MCF 10A (cell line): ENCODE results near the gene APOBEC2. TPM values are rescaled to one million over a fixed set of nuclear protein-coding genes. Genes with fewer than 3 reads are reported as not detected.

Experiments used
- BruUV-seq: library from RNA; stranded (reverse); fragments of 400-500 nt; replicated peaks from 2 replicates; lab custom pipeline; 2021; lab: Mats Ljungman, UMichigan
- CTCF ChIA-PET: fragments of 300-600 bp; sonication (Branson Sonifier 250); formaldehyde crosslinking; extraction: SDS; loops from one replicate; lab custom pipeline; 2021; ENCODE audit warnings: antibody characterized with exemption, inconsistent platforms; lab: Yijun Ruan, JAX
- POLR2A ChIA-PET: fragments of 300-600, 350-650 bp; sonication (Branson Sonifier 250); formaldehyde crosslinking; extraction: SDS; loops from one replicate; lab custom pipeline; 2020; ENCODE audit warnings: antibody characterized with exemption, inconsistent platforms; lab: Yijun Ruan, JAX
- DNase-seq: peaks from one replicate; pipeline ENCODE4 v3.0.0-alpha.2; 2018; ENCODE audit not compliant: unreplicated experiment
- H3K27ac Mint-ChIP-seq: one replicate; pipeline ENCODE4 v1.8.0; 2022; ENCODE audit warnings: mild to moderate bottlenecking, low read depth, mixed read lengths; ENCODE audit not compliant: unreplicated experiment
- H3K27me3 Mint-ChIP-seq: one replicate; pipeline ENCODE4 v1.8.0; 2022; ENCODE audit warnings: mixed read lengths; ENCODE audit not compliant: insufficient read depth, unreplicated experiment
- H3K36me3 Mint-ChIP-seq: one replicate; pipeline ENCODE4 v1.8.0; 2022; ENCODE audit warnings: mild to moderate bottlenecking, moderate library complexity, mixed read lengths; ENCODE audit not compliant: insufficient read depth, unreplicated experiment
- H3K4me1 Mint-ChIP-seq: one replicate; pipeline ENCODE4 v1.8.0; 2022; ENCODE audit warnings: mixed read lengths; ENCODE audit not compliant: insufficient read depth, unreplicated experiment
- H3K4me3 Mint-ChIP-seq: one replicate; pipeline ENCODE4 v1.8.0; 2022; ENCODE audit warnings: mild to moderate bottlenecking, moderate library complexity, mixed read lengths; ENCODE audit not compliant: unreplicated experiment
- H3K9me3 Mint-ChIP-seq: one replicate; pipeline ENCODE4 v1.8.0; 2022; ENCODE audit warnings: mixed read lengths; ENCODE audit not compliant: unreplicated experiment
- CTCF ChIP-seq: fragments of 200-600 bp; IDR thresholded peaks from one replicate; pipeline ENCODE4 v1.8.0; 2022; ENCODE audit warnings: antibody characterized with exemption, mild to moderate bottlenecking; ENCODE audit not compliant: unreplicated experiment
- intact Hi-C: fragments of 100-400 bp; cut with micrococcal nuclease; formaldehyde crosslinking; loops from 2 replicates; pipeline ENCODE4 v1.14.1; 2022
- total RNA-seq: library from RNA; stranded (reverse); gene quantifications from 2 replicates; pipeline ENCODE4 v1.2.3, GENCODE V29; 2022

The APOBEC2 gene
- total RNA-seq, 1 experiment from 2014 or later: not detected

GRCh38 chr6:41050536-41050935 lies 2.5 kb upstream of the APOBEC2 start:
- no TSS peak for BruUV-seq
- no peak for DNase-seq
- intact Hi-C loops: no loop called here
- ChIA-PET POLR2A (no interaction called here), CTCF (interaction anchor here (0.6 to 2.8 kb wide), 4 partner anchors 11 to 1703 kb away, joined by 4 to 13 read pairs (median 6); partner anchors contain the start of gene UNC5CL)
- Mint-ChIP-seq H3K4me1 (no peaks in the 10 kb centered on the region), H3K9me3 (no peaks in the 10 kb centered on the region), H3K36me3 (no peaks in the 10 kb centered on the region), H3K27ac (no peak overlapping the region), H3K4me3 (no peak overlapping the region), H3K27me3 (no peaks in the 10 kb centered on the region)
- no peak for TF ChIP-seq CTCF

- no peaks in the 10 kb centered on the region for H3K9me3 Mint-ChIP-seq
- H3K4me3 Mint-ChIP-seq: no peak overlapping the region
- intact Hi-C loops: no loop called here
- no peak overlapping the region for H3K27ac Mint-ChIP-seq
- no peak for TF ChIP-seq CTCF
- ChIA-PET POLR2A (no interaction called here), CTCF (interaction anchor here (0.9 to 2.0 kb wide), 2 partner anchors 12 to 16 kb away, joined by 3 to 5 read pairs; no protein-coding TSS in a partner anchor)
- no peaks in the 10 kb centered on the region for H3K36me3 Mint-ChIP-seq
- no TSS peak for BruUV-seq
- H3K4me1 Mint-ChIP-seq: no peaks in the 10 kb centered on the region
- no peak for DNase-seq
- H3K27me3 Mint-ChIP-seq: no peaks in the 10 kb centered on the region
Observed at GRCh38 chr6:41051873-41052272, 1.1 kb upstream of the APOBEC2 start.

GRCh38 chr6:41054511-41054910 lies 1.5 kb downstream of the APOBEC2 start:
- H3K27ac Mint-ChIP-seq: no peak overlapping the region

GRCh38 chr6:41055149-41055548 lies 2.1 kb downstream of the APOBEC2 start:
- Mint-ChIP-seq H3K27me3 (no peaks in the 10 kb centered on the region), H3K27ac (no peak overlapping the region), H3K9me3 (no peaks in the 10 kb centered on the region), H3K4me1 (peaks cover 4% of the 10 kb centered on the region), H3K4me3 (no peak overlapping the region), H3K36me3 (no peaks in the 10 kb centered on the region)
- DNase-seq: no peak
- BruUV-seq: no TSS peak
- POLR2A ChIA-PET: interaction anchor here (0.9 to 1.6 kb wide), 4 partner anchors 16 to 33 kb away, joined by 3 to 7 read pairs (median 4); partner anchors contain the start of genes NFYA and OARD1
- CTCF ChIA-PET: interaction anchor here (0.5 to 4.5 kb wide), 5 partner anchors 9 to 402 kb away, joined by 3 to 38 read pairs (median 4); partner anchors contain the start of gene UNC5CL
- no peak for TF ChIP-seq CTCF
- intact Hi-C loops: no loop called here

More at GRCh38 chr6:41054511-41054910, 1.5 kb downstream of the APOBEC2 start:
- Mint-ChIP-seq H3K4me1 (no peaks in the 10 kb centered on the region), H3K27me3 (no peaks in the 10 kb centered on the region), H3K4me3 (no peak overlapping the region), H3K36me3 (no peaks in the 10 kb centered on the region), H3K9me3 (no peaks in the 10 kb centered on the region)
- ChIA-PET POLR2A (interaction anchor here (1.4 to 1.6 kb wide), 2 partner anchors 8 to 17 kb away, joined by 6 to 7 read pairs; no protein-coding TSS in a partner anchor), CTCF (interaction anchor here (0.5 to 4.5 kb wide), 4 partner anchors 15 to 402 kb away, joined by 3 to 38 read pairs (median 8); partner anchors contain the start of gene UNC5CL)
- TF ChIP-seq CTCF: no peak
- intact Hi-C loops: no loop called here
- no TSS peak for BruUV-seq
- no peak for DNase-seq
